K562 (cell line): Measurements from ENCODE around the gene PFDN4.

ENCODE experiments used
- ESRRA ChIP-seq: fragments of 450-650 bp; IDR thresholded peaks from 2 replicates; pipeline ENCODE4 v1.6.1; 2014; ENCODE audit warnings: low read depth, mild to moderate bottlenecking, moderate library complexity, borderline replicate concordance
- FOS ChIP-seq: IDR thresholded peaks from 3 replicates; pipeline ENCODE4 v1.6.1; 2011; ENCODE audit not compliant: insufficient read length; ENCODE audit errors: extremely low read depth
- POLR3G ChIP-seq: IDR thresholded peaks from 2 replicates; pipeline ENCODE4 v1.6.1; 2011; ENCODE audit not compliant: insufficient read length, insufficient replicate concordance; ENCODE audit errors: extremely low read depth

DNA sequence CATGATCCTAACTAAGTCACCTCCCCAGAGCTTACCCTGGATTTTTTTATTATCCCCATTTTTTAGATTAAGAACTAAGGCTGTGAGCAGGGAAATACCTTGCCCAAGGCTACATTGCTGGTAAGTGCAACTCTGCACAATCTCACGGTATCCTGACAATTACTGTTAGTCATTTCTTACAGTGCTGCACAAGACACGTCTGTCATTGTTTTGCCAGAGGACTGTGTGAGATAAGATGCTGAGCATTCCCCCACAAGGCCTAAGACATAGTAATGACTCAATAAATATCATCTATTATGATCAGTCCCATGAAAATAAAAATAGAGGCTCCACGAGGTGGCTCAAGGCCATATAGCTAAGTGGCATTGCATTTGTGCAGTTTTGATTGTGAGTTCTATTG, 21.0 kb downstream of the PFDN4 start:
- TF ChIP-seq ESRRA: no peak
- TF ChIP-seq FOS: no peak
- TF ChIP-seq POLR3G: no peak
